Ammon's horn (tissue), 1 donor: ENCODE measurements around the gene KCNMA1.
"Not testable (repeated sequence)": the region's sequence is repeated elsewhere in the genome, so short reads cannot be mapped to it uniquely, and the experiment has no call there.

Experiments used
- DNase-seq: peaks from one replicate; pipeline ENCODE4 v3.0.0-alpha.2; 2016; ENCODE audit warnings: low spot score

The KCNMA1 gene

GRCh38 chr10:77391605-77392235, 245.9 kb downstream of the KCNMA1 start:
- peak; percentile 71 for DNase-seq

DNA sequence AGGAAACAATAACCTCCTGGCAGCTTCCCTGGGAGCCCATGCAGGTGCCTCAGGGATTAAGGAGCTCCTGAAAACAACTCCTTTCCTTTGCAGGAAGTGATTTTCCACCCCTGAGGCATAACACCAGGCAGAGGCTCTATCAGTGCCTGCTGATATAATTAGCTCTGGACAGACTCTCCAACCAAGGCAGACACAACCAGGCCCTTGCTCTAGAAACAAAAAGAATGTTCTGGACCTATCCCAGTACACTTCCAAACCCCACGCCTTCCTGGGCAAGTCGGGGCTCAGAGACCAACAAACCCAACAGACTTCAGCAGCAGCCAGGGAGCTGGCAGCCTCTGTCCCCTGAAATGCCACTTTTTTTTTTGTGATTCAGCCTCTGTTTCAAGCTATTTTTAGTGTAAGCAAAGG, 247.1 kb downstream of the KCNMA1 start:
- DNase-seq: no peak

DNA sequence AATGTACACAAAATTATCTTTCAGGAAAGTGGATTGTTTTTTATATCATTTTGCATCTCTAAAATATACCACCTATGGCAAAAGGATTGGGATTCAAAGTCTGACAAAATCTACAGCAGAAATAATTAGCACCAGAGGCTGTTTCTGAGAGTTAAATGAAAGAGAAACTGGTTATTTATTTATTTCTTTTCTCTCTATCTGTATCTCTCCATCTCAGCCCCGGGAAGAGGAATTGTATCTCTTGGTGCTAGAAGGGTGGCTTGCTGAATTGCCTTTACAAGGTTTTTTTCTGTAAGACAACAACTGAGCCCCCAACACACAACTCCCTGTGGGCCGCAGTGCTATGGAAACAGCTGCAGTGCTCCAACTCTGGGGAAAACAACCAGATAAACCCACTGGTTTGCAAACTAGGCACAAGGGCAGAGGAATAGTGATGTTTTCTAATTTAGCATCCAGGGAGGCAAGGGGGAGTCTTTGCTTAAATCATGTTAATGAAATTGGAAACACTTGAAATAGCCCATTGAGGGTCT, 249.0 kb downstream of the KCNMA1 start:
- no peak for DNase-seq

- DNase-seq: not testable (repeated sequence)
Measured at GRCh38 chr10:77387701-77388100, 249.9 kb downstream of the KCNMA1 start.

DNA sequence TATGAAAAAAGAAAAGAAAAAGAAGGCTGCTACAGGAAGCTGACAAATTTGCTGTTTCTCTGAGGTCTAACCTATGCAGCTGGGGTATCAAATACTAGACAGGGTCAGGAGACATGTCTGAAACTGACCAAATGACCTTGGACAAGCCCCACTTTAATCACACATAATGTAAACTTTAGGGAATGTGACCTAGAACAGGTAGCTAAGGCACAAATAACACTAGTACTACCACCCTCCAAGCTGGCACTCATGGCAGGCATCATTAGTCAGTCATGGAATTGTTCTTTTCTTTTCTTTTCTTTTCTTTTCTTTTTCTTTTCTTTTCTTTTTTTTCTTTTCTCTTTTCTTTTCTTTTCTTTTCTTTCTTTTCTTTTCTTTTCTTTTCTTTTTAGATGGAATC, 250.4 kb downstream of the KCNMA1 start:
- DNase-seq: no peak

- DNase-seq: peak; percentile 45
Measured at GRCh38 chr10:77386838-77387237, 250.8 kb downstream of the KCNMA1 start.

- no peak for DNase-seq
Measured at GRCh38 chr10:77386365-77386764, 251.2 kb downstream of the KCNMA1 start.

- no peak for DNase-seq
Measured at GRCh38 chr10:77385315-77385714, 252.3 kb downstream of the KCNMA1 start.

- peak; percentile 71 for DNase-seq
Measured at GRCh38 chr10:77383861-77384553, 253.6 kb downstream of the KCNMA1 start.

DNA sequence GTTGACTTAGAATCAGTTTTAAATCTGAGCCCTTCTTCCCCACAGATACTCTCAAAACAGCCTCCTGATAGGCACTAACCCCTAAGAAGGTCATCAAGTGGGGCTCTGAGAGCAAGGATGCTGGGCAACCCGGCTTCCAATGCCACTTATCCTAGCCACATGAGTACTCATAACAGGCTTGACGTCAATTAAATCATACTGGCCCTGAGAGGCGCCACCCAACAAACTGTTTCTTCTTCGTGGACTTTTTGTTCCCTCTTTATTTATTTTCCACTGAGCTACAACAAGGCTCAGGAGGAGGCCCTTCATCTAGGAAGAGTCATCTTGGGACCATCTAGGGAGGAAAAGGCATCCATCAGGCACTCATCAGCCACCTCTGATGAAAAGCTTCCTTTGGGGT, 255.9 kb downstream of the KCNMA1 start:
- DNase-seq: no peak

- no peak for DNase-seq
Measured at GRCh38 chr10:77380723-77381122, 256.9 kb downstream of the KCNMA1 start.

DNA sequence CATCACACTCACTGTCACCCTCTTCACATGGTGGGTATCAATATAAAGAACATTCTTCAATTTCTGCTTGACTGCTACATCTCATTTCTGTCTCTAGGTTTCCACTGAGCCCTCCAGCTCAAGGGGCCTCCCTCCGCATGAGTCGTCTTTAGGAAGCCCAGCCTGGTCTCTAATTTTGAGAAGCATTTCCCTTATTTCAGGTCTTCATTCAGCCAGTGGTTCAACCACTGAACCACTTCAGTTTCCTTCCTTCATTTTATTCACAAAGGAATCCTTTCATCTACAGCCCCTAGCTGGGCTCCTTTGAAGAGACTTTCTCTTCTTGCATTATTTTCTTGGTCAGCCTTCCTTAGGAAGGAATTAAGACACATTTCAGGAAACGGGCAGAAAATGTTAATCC, 257.4 kb downstream of the KCNMA1 start:
- no peak for DNase-seq

DNA sequence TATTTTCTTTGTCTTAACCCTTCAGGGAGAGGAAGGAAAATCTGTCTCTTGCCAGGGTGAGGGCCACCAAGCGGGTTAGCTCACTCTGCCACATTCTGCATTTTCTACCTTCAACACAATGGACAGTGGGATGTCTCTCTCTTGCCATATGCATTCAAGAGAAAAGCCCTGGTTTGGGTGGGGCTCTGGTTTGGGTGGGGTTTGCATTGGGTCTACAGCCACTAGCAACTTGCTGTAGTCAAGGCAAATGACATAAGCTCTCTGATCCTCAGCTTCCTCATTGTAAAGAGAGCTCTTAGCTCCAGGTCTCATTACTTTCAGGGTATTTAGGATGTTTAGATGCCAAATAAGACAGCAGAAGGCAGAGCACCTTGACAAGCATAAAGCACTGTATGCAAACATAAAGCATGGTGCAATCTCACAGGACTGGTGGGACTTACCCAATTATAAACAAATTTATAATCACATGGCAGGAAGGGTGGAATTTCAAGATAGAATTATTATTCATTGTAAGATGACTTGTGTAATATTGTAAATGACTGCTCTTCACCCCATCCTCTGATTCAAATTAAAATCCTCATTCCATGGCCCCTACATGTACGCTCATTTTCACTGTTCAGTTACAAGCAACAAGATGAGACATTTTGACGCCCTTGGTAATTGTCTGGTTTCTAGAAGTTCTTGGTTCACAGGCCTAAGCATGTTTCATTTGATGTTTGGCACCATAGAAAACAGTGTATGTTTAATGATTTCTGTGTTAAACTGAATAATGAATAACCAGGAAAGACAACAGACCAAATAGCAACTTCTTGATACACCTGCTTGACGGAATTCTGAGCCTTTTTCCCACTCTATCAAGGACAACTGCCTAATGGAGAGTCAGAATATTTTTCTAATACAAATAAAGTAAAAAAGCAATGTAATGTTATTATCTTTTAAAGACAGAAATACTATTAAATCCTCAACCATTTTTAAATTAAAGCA, 258.9 kb downstream of the KCNMA1 start:
- no peak for DNase-seq

- no peak for DNase-seq
Measured at GRCh38 chr10:77377678-77378352, 259.8 kb downstream of the KCNMA1 start.

GRCh38 chr10:77377034-77377433, 260.6 kb downstream of the KCNMA1 start:
- DNase-seq: no peak

DNA sequence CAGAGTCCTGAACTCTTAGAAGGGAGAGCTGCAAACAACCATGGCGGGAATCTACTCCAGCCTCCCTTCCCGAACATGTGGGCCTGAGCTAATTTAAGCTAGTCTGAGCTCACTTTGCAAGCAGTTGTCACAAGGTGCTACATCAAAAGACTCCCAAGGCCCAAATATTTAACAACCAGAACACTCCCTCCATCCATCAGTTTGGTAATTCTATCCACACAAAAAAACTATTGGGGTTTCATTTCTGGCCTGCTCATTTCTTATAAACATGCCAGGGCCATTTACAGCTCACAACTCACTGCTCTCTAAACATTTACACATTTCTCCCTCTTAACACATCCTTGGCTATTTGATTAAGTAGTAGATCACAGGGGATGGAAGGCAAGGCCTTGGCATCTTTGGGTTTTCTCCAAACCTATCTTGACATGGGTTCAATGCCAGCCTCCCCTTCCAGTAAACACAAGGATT, 263.4 kb downstream of the KCNMA1 start:
- DNase-seq: no peak

- no peak for DNase-seq
Measured at GRCh38 chr10:77371848-77372799, 265.5 kb downstream of the KCNMA1 start.

DNA sequence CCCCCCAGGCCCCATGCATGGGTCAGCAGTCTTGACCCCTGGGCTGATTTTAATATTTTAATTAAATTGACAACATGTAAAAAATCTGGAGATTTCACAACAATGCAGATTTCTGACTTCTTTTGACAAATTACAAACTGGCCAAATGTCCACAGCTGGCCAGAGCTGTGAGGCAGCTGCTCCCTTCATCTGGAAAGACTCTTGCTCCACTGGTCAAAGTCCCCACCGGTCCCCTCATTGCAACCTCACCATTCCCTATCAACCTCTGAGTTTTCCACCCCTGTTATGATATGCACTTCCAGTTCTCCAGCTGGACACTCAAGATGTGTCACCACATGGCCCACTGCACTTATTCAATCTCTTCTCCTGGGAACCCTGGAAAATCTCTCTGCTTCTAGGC, 266.2 kb downstream of the KCNMA1 start:
- no peak for DNase-seq

DNA sequence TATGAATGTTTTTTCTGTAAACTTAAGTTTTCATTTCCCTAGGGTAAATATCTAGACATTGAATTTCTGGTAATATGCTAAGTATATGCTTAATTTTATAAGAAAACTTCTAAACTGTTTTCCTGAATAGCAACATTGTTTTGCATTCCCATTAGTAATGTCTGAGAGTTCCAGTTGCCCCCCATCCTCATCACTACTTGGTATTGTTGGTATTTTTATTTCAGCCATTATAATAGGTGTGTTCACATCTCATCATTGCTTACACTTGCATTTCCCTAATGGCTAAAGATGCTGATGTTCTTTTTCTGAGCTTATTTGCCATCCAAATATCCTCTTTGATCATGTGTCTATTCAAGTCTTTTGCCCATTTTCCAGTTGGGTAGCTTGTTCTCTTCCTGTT, 269.6 kb downstream of the KCNMA1 start:
- DNase-seq: no peak

DNA sequence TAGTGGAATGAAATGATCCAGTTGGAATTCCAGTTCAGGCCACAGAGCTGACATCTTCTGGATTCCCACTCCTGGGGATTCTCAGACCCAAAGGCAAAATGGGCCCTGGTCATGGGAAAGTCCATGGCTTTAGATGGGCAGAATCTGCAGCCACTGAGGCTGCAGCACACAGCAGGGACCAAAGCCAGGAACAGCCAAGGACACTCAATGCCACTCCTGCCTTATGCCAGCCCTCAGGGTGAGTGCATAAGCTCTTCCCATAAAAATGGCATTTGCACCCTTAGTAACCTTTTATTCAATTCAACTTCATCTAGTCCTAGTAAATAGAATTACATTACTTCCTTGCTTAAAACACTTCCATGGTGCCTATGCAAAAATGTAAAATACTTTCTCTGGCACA, 274.4 kb downstream of the KCNMA1 start:
- no peak for DNase-seq

DNA sequence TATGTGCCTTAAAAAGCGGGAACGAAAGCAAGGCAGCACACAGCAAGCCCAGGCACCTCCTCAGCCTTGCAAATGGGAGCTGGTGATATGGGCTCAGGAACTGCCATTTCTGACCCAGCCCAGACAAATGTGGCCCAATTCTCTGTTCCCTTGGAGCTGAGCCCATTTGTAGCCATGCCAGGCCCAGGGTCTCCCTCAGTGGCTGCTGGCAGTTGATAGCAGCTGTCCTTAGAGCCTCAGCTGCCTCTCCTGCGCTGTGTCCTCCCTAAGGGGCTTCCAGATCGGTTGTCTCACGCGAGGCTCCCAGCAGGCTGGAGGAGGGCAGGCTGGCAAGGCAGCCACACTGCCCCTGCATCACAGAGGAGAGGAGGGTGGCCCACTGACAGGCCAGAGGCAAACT, 275.8 kb downstream of the KCNMA1 start:
- DNase-seq: no peak
